Medulla oblongata (tissue), 1 donor: ENCODE results near the gene NFATC1.
A peak's percentile ranks its signal among the peaks of the same experiment; 100 is the strongest.

Experiments
- DNase-seq: peaks from one replicate; pipeline ENCODE4 v3.0.0-alpha.2; 2015; ENCODE audit errors: extremely low spot score

Gene NFATC1

GRCh38 chr18:79457239-79457638 lies 61.5 kb downstream of the NFATC1 start:
- no peak for DNase-seq

GRCh38 chr18:79457652-79458051 lies 61.9 kb downstream of the NFATC1 start:
- no peak for DNase-seq

- peak; percentile 10 for DNase-seq
Measured at GRCh38 chr18:79458131-79458838, 62.6 kb downstream of the NFATC1 start.

- DNase-seq = no peak
Measured at GRCh38 chr18:79458917-79459803, 63.4 kb downstream of the NFATC1 start.

- no peak for DNase-seq
Measured at GRCh38 chr18:79459946-79460480, 64.3 kb downstream of the NFATC1 start.

- peak; percentile 7 for DNase-seq
Measured at GRCh38 chr18:79460481-79461300, 65.0 kb downstream of the NFATC1 start.

GRCh38 chr18:79461627-79462026 lies 65.9 kb downstream of the NFATC1 start:
- DNase-seq = no peak

GRCh38 chr18:79463424-79463960 lies 67.8 kb downstream of the NFATC1 start:
- no peak for DNase-seq

- no peak for DNase-seq
Measured at GRCh38 chr18:79465392-79465991, 69.8 kb downstream of the NFATC1 start.

GRCh38 chr18:79466591-79466990 lies 70.9 kb downstream of the NFATC1 start:
- no peak for DNase-seq

GRCh38 chr18:79467126-79467525 lies 71.4 kb downstream of the NFATC1 start:
- DNase-seq = no peak

- no peak for DNase-seq
Measured at GRCh38 chr18:79468119-79468789, 72.5 kb downstream of the NFATC1 start.

- DNase-seq = no peak
Measured at GRCh38 chr18:79469309-79469708, 73.6 kb downstream of the NFATC1 start.

- no peak for DNase-seq
Measured at GRCh38 chr18:79469751-79470505, 74.2 kb downstream of the NFATC1 start.

GRCh38 chr18:79470547-79470946 lies 74.8 kb downstream of the NFATC1 start:
- no peak for DNase-seq

GRCh38 chr18:79471046-79471445 lies 75.3 kb downstream of the NFATC1 start:
- DNase-seq = no peak

GRCh38 chr18:79471597-79471996 lies 75.9 kb downstream of the NFATC1 start:
- DNase-seq = no peak

- DNase-seq = no peak
Measured at GRCh38 chr18:79472176-79472575, 76.4 kb downstream of the NFATC1 start.

- no peak for DNase-seq
Measured at GRCh38 chr18:79472946-79473345, 77.2 kb downstream of the NFATC1 start.
